OCI-LY1 (cell line): Measurements from ENCODE around the gene USP46.

Experiments used
- H2AFZ ChIP-seq: fragments of 200-600 bp; sonication (generic), shearing (Covaris generic); 2 replicates; pipeline ENCODE4 v1.6.0; 2014; ENCODE audit warnings: antibody characterized with exemption, mild to moderate bottlenecking, low read length
- H3F3A ChIP-seq: fragments of 200-600 bp; sonication (generic), shearing (Covaris generic); 2 replicates; pipeline ENCODE4 v1.6.0; 2014; ENCODE audit warnings: mild to moderate bottlenecking, antibody characterized with exemption, low read length, moderate library complexity; ENCODE audit not compliant: insufficient read depth
- H3K27ac ChIP-seq: fragments of 200-600 bp; sonication (generic); 2 replicates; pipeline ENCODE4 v1.5.1; 2014; ENCODE audit warnings: low read length, mixed run types, mild to moderate bottlenecking, low read depth; ENCODE audit not compliant: poor library complexity, severe bottlenecking
- H3K27me3 ChIP-seq: fragments of 200-600 bp; sonication (generic); 2 replicates; pipeline ENCODE4 v1.6.0; 2014; ENCODE audit warnings: antibody characterized with exemption, mild to moderate bottlenecking, low read length, moderate library complexity; ENCODE audit not compliant: insufficient read depth
- H3K36me3 ChIP-seq: fragments of 200-600 bp; sonication (generic); 2 replicates; pipeline ENCODE4 v1.6.1; 2014; ENCODE audit warnings: mild to moderate bottlenecking, antibody characterized with exemption, low read length, moderate library complexity, mixed read lengths; ENCODE audit not compliant: insufficient read depth
- H3K4me1 ChIP-seq: fragments of 200-600 bp; sonication (generic); 2 replicates; pipeline ENCODE4 v1.5.1; 2014; ENCODE audit warnings: mild to moderate bottlenecking, low read length, moderate library complexity; ENCODE audit not compliant: insufficient read depth, severe bottlenecking
- H3K4me2 ChIP-seq: fragments of 200-600 bp; sonication (generic), shearing (Covaris generic); 2 replicates; pipeline ENCODE4 v1.6.1; 2014; ENCODE audit warnings: low read length
- H3K4me3 ChIP-seq: fragments of 200-600 bp; sonication (generic); 2 replicates; pipeline ENCODE4 v1.5.1; 2014; ENCODE audit warnings: low read length, low read depth, mild to moderate bottlenecking, mixed read lengths; ENCODE audit not compliant: poor library complexity, severe bottlenecking
- H3K79me2 ChIP-seq: fragments of 200-600 bp; shearing (Covaris generic); 2 replicates; pipeline ENCODE4 v1.6.1; 2016; ENCODE audit warnings: mixed run types, low read length, mixed read lengths; ENCODE audit not compliant: insufficient read depth
- H3K9ac ChIP-seq: fragments of 200-600 bp; sonication (generic), shearing (Covaris generic); 2 replicates; pipeline ENCODE4 v1.6.1; 2014; ENCODE audit warnings: mild to moderate bottlenecking, low read length, mixed read lengths
- H3K9me2 ChIP-seq: fragments of 200-600 bp; sonication (generic), shearing (Covaris generic); 2 replicates; pipeline ENCODE4 v1.6.1; 2014; ENCODE audit warnings: low read depth, mild to moderate bottlenecking, low read length, mixed read lengths
- H3K9me3 ChIP-seq: fragments of 200-600 bp; shearing (Covaris generic); 2 replicates; pipeline ENCODE4 v1.6.1; 2014; ENCODE audit warnings: low read length, mixed read lengths
- H4K20me1 ChIP-seq: fragments of 200-600 bp; sonication (generic), shearing (Covaris generic); 2 replicates; pipeline ENCODE4 v1.6.0; 2016; ENCODE audit warnings: mild to moderate bottlenecking, low read length; ENCODE audit not compliant: insufficient read depth
- CTCF ChIP-seq: fragments of 200-600 bp; sonication (generic), shearing (Covaris generic); IDR thresholded peaks from 2 replicates; pipeline ENCODE4 v1.5.1; 2017; ENCODE audit warnings: mild to moderate bottlenecking, antibody characterized with exemption, low read length, moderate library complexity, mixed read lengths
- EZH2 ChIP-seq: fragments of 200-600 bp; sonication (generic), shearing (Covaris generic); IDR thresholded peaks from 2 replicates; pipeline ENCODE4 v1.8.0; 2017; ENCODE audit warnings: borderline replicate concordance, mixed run types, mild to moderate bottlenecking, antibody characterized with exemption, low read length, moderate library complexity, mixed read lengths

Gene USP46

GRCh38 chr4:52586069-52586468 is 73.0 kb downstream of the USP46 start:
- Histone ChIP-seq H3K27me3 (0 out of 2 replicates have a peak, but pooled peaks cover 4% of the 10 kb centered on the region), H3K36me3 (no peaks in the 10 kb centered on the region), H3F3A (no peaks in the 10 kb centered on the region), H3K79me2 (no peaks in the 10 kb centered on the region), H3K4me1 (no peaks in the 10 kb centered on the region), H3K9me3 (no peaks in the 10 kb centered on the region), H3K27ac (no peak overlapping the region), H3K9me2 (no peaks in the 10 kb centered on the region), H2AFZ (no peak overlapping the region), H3K4me3 (no peak overlapping the region), H4K20me1 (no peaks in the 10 kb centered on the region), H3K4me2 (no peak overlapping the region), H3K9ac (no peak overlapping the region)
- TF ChIP-seq CTCF (no peak), EZH2 (no peak)

DNA sequence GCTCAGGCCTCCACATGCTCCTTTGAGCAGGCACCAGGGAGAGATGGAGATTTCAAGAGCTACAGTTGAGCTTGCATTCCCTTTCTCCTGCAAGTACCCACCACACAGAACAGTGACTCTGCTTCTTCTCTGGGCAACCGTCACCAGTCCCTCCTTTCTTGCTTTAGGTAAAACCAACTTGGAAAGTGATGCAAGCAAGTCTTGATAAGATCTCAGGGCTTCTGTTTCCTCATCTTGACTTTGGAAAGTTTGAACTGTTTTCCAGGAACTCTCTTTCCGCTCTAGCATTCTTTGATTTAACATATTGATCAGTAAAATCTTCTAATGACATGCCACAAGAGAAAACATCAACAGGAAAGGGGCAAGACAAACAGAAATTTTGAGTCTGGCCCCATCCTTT is 73.7 kb downstream of the USP46 start:
- Histone ChIP-seq H3K4me2 (no peak overlapping the region), H2AFZ (no peak overlapping the region), H3K27ac (no peak overlapping the region), H3K79me2 (no peaks in the 10 kb centered on the region), H4K20me1 (no peaks in the 10 kb centered on the region), H3F3A (no peaks in the 10 kb centered on the region), H3K27me3 (0 out of 2 replicates have a peak, but pooled peaks cover 4% of the 10 kb centered on the region), H3K9me3 (no peaks in the 10 kb centered on the region), H3K9me2 (no peaks in the 10 kb centered on the region), H3K4me3 (no peak overlapping the region), H3K36me3 (no peaks in the 10 kb centered on the region), H3K4me1 (no peaks in the 10 kb centered on the region), H3K9ac (no peak overlapping the region)
- no peak for TF ChIP-seq EZH2
- TF ChIP-seq CTCF, result no peak

DNA sequence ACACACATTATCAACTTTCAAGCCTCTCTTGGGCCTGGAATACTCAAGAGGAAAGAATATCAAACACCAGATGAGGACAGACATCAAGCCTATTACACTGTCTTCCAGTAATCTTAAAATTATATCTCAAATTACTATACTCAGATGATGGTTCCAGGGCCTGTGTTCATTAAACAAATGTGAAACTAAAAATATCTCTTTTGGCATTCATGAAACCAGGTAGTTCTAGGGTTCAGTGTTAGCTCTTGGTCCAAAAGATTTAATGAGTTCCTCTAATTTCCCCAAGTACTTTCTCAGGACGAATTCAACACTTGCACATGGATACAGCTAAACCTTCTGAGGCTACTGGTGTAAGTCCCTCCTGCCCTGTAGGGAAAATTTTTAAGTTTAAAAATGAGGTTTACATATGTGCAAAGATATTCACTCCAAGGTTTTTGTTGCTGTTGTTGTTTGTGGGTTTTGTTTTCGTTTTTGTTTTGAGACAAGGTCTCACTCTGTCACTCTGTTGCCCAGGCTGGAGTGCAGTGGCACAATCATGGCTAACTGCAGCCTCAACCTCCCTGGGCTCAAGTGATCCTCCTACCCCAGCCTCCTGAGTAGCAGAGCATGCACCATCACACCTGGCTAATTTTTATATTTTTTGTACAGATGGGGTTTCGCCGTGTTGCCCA is 79.4 kb downstream of the USP46 start:
- Histone ChIP-seq H3K9me3 (no peaks in the 10 kb centered on the region), H3K27ac (no peak overlapping the region), H3K36me3 (no peaks in the 10 kb centered on the region), H3K9ac (no peak overlapping the region), H3K27me3 (no peaks in the 10 kb centered on the region), H3K9me2 (no peaks in the 10 kb centered on the region), H3F3A (no peaks in the 10 kb centered on the region), H3K4me1 (no peaks in the 10 kb centered on the region), H3K79me2 (no peaks in the 10 kb centered on the region), H2AFZ (no peak overlapping the region), H4K20me1 (no peaks in the 10 kb centered on the region), H3K4me3 (no peak overlapping the region), H3K4me2 (no peak overlapping the region)
- no peak for TF ChIP-seq CTCF
- no peak for TF ChIP-seq EZH2
